NCI-H748 treated with DMSO at 0.1 percent for 48 hours (cell line): Measurements from ENCODE around the gene HOXB8.

Experiments used
- DNase-seq: peaks from one replicate; lab custom pipeline; 2025; lab: John Stamatoyannopoulos, UW

HOXB8 gene

DNA sequence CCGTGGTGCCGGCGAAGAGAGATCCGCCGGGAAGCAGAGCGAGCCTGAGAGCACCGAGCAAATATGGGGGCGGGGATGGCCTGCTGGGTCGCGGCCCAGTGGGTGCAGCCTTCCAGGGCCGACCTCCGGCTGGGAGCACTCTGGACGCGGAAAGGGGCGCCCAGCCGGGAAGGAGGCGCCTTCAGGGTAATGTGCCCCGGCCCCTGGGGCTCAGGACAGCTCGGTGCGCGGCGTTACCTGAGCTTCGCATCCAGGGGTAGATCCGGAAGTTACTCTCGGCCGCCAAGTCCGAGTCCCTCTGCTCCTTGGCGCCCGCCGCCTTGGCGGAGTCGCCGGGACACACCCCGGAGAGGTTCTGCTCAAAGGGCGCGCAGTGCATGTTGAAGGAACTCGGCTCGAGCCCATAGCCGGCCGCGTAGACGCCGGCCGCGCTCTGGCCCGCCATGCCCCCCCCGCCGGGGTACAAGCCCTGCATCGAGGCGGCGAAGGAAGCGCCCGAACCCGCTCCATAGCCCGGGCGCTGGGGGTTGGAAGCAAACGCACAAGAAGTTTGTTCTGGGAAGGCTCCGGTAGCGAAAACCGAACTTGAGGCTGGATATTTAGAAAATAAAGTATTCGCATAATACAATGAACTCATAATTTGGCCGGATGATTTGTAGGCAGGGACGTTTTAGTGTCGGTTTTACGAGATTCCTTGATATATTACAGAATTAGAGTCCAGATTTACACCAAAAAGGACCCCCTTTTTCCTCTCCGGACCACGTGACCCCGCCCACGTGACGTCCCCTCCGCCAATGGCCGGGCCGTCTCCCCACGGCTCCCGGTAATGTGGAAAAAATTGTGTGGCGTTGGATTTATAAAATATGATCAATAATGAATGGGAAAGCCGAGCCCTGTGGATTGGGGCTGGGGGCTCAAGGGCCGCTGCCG is 4.5 kb downstream of the HOXB8 start, which contains the start of gene HOXB7:
TSS of gene HOXB7 (minus strand) at position 736 of the 930 bp plus-strand sequence. CDS start at position 637, 99 bp downstream.
- peak; percentile 53 for DNase-seq

DNA sequence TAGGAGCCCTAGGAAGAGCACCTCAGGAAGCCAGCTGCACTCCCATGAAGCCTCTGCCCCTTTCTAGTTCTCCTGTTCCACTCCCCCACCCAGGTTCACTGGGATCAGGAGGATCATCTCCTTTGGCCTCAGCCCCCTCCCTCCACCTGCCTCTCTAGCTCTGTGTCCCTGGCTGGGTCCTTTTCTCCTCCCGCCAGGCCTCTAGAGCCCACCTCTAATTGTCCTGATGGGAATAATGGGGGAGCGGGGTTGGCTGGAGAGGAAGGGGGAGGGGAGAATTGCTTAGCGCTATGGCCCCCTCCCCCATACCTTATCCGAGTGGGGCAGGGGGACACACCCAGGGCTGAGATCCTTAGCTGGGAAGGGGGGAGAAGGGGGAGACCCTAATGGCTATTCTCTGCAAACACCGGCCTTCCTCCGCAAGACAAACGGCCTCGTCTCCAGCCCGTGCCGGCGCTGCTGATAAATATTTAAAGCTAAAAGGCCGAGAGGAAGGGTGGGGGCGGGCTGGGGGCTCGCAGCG is 5.3 kb downstream of the HOXB8 start:
- no peak for DNase-seq

DNA sequence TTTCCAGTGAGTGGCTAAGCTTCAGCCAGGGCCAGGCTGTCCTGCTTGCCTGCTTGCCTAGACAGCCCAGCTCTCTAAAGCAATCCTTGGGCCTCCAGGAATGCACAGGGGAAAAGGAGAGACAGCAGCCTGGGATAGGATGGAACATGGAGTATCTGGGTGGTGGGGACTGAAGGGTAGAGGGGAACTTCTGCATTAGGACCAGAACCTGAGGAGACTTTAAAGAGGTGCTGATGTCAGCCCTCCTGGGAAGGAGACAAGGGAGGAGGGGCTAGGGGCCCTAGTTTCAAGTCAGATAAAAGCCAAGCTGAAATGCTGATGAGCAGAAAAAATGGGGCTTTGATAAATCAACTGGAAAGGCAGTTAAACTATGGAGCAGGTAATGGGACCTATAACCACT is 6.1 kb downstream of the HOXB8 start:
- DNase-seq: no peak

DNA sequence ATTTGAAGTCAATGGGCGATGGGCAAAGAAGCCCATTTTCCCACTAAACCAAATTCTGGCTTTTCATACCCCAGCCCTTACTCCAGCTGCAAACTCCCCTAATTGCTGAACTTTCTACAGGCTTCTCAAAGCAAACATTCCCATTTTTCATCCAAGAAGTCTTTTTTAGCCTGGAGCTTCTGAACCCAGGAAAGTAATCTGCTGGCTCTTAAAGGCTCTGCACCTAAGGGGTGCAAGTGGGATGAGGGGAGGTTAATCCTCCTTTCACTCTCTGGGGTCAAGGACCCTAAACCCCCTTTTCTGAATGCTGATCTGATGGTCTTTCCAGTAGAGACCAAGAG is 6.6 kb downstream of the HOXB8 start:
- DNase-seq: no peak

DNA sequence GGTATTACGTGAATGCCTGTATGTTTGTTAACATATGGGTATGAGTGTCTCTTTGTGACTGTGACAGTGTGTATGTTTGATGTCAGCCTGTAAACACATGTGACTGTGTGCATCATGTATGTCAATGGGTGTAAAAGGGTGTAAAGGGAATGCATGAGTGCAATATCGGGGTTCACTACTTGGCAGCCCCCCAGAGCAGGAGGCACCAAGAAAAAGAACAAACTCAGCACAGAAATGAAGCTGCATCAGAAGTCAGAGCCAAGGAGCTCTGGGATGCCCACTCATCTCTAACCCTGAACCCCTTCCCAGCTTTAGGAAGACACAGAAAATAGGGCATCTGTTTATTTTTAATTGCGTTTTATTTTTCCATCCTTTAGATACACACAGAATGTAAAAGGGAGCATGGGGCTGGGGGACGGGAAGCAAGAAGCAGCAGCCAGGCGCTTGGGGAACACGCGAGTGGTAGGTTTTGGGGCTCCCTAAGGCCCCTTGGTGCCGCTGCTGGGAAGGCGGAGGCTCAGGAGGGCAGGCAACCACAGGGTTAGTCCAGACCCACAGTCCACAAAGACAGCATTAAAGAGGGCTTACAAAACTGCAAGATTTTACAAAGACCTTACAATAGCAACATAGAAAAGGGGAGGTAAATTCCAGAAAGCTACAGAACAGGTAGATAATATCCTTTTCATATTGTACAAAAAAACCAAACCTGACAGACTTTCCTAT is 8.0 kb downstream of the HOXB8 start:
- no peak for DNase-seq

DNA sequence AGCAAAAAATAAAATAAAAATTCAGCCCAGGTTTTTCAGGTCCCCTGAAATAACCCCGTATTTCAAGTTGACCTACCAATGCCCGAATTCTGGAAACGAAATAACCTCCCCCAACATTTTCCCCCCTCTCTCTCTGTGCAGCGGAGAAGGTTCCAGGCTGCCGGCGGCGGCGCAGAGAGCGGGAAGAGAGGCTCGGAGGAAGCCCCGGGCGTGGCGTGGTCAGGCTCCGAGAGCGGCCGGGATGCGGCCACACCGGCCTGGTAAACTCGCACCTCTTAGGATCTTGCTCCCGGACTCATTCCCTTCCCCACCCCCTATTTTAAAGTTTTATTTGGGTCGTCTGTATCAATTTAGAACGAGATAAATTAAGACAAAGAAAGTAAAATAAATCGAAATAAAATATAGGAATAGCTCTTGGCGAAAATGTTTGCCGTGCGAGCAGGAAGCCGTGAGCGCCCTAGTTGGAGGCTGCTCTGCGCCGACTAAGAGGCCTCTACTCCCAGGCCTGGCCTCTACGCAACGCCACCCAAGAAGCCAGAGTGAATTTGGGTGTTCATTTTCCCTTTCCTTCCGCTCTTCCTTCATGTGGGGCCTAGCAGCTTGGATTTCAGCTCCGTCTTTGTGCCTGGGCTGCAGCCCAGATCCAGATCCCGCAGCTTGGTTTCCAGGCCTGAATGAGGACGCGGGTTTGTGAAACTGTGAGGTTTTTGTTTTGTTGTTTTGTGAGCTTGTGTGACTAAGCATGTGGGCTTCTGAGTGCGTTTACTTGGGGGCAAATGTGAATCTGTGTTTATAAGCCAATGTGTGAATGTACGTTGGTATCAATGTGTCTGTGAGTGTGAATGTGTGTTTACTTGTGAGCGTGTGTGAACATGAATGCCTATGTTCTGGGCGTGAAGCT is 8.9 kb downstream of the HOXB8 start:
- DNase-seq: no peak

DNA sequence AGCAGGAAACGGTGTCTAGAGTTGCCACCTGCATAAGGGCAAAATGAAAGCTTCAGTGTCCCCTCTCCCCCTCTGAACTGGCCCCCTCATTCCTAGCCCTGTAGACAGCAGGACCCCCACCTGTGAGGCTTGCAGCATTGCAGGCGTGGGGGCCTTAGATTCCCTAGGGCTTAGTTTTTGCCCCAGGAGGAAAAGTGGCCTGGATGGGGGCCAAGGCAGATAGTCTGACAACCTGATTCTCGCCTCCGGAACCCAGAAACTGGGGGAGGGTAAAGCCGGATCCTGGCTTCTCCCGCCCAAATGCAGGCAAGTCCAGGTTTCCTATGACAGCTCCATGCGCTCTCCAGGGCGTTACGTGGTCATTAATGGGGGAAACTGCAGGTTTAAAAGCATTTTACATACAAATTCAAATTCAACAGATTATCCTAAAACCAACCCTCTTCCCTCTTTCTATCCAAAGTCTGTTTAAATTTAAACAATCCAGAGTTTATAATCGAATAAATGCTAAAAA is 9.6 kb downstream of the HOXB8 start:
- DNase-seq: no peak

DNA sequence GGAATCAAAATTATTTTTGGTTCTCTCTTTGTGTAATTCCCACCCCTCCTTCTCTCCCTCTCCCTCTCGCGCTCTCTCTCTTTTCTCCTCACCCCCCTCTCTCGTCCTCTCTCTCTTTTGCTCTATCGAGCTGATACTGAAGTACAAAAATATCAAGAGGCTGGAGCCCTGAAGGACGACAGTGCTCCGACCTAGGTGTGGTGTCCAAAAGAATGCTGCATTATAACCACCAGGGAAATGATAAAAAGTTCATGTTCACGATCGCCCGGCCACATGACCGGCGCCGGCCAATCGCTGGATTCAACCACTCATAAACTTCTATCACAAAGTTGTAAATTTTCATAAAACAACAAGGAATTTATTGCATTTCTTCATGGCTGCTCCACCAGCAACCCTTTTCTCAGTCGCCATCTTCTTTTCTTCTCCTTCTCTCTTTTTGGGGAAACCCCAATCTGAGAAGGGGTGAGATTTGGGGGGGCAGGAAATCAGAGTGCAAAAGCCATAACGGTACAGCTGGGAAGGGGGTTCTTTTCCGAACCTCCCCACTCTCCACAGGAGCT is 10.2 kb downstream of the HOXB8 start, which contains the start of gene HOXB6:
TSS of gene HOXB6 (minus strand) at position 217 of the 560 bp plus-strand sequence. CDS start 6,836 bp downstream, outside the sequence.
- DNase-seq: no peak

DNA sequence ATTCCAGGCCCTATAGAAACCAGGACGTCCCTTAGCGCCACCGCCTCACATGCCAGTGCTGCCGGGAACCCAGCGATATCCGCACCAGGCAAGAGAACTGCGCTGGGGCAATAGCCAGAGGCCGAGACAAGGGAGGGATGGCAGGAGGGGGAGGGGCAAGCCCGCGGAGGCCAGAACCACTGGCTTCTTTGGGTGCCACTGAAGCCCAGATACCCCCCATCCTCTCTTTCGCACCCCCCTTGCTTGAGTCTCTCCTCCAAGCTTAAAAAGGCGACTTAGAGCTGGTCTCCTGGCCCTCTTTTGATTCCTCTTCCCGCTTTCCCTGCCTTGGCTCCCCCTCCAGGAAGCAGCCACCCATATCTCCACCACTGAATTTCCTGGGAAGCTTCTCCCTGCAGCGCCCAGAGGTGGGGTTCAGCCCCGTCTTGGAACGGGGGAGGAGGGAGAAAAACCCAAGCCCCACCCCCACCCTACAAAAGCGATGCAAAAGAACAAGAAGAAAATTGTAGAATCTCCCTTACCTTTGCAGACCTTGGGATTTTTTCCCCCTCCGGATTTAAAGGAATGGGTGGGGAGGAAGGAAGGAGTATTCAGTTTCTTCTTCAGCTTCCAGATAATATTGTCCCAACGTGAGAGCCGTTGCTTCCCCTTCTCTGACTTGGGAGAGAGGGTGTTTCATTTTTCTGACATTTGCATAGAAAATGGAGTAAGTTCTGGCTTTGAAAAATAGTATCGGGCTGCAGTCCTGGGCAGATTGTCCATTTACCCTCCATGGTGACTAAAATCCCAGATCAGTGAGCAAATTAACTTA is 10.9 kb downstream of the HOXB8 start:
- DNase-seq: no peak

DNA sequence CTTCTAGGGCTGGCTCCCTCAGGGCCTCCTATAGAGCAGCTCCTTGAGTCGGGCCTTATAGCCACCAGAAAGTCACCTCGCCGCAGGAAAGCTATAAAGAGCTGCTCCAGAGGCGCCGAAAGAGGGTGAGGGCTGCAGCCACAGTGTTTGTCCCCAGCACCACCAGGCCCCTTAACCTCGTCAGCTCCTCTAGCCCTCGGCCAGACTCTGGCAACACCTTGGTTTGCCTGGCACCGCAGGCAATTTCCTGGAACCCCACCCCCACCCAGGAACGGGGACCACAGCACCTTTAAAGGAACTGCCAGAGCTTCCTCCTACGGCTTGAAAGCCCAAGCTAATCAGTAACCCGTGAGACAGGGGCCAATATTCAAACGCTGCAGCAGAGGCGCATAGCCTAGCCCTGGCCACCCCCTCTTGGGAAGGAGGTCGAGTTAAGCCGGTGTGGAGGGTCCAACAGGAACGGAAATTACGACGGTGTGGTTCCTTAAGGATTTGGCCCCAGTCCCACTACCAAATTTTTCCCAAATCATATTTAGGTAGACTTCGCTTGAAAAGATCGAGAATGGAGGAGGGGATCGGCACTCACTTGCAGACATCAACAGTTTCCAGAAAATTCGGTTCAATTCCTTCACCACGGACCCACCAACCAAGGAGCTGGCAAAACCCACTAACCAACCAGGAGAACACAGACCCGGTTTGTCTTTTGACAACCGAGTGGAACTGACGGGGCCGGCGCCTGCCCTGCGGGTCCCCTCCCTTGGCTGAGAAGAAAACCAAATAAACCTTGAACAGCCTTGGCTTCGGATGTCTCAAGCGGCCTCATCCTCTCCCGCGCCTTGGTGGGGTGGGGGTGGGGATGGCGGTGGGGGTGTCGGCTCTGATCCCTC is 13.3 kb downstream of the HOXB8 start:
- DNase-seq: no peak

DNA sequence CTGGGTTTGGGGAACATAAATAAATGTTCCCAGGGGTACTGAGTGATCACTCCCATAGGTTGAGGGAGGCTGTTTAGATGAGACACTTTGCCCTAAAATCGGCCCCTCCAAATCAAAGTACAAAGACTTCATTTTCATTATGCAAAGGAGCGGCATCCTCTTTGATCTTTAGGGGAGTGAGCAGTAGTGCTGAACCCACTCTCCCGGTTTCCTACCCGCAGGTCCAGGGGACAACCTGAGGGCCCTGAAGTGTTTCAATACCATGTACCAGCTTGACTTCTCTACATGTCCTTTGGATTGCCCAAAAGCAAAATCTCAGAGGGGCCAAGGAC is 13.9 kb downstream of the HOXB8 start:
- DNase-seq: no peak

DNA sequence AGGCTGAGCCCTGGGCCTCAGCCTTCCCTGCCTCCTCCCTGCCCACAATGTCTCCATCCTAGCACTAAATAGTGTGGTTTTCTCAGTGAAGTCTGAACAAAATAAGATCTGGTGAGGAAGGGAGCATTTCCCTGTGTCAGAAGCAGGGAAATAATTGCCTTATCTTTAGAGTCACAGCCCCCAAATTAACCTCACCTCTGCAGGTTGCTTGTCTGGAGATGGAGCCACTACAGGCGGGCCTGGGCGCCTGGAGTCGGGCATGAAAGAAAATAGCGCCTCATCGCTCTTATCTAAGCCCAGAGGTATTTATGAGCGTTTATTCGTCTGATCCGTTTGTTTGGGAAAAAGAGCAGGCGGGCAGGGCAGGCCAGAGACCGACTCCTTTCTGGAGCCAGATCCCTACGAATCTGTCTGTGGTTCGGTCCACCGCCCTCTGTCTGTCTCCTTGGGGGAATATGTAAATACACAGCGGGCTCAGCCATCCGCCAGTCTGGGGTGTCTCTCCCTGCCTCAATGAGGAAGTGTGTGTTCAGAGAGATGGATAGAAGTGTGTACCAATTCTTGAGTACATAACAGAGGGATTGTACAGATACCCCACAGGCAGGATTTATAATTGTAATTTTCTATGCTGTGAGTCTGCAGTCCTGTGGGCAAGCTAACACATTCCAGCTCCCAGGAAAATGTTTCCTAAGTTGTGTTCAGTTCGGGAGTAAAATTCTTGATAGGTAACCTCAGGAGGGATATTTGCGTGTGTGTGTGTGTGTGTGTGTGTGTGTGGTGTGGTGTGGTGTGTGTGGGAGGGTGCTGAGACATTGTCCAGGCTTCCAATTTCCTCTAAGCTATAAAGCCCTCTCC is 14.6 kb downstream of the HOXB8 start:
- no peak for DNase-seq

DNA sequence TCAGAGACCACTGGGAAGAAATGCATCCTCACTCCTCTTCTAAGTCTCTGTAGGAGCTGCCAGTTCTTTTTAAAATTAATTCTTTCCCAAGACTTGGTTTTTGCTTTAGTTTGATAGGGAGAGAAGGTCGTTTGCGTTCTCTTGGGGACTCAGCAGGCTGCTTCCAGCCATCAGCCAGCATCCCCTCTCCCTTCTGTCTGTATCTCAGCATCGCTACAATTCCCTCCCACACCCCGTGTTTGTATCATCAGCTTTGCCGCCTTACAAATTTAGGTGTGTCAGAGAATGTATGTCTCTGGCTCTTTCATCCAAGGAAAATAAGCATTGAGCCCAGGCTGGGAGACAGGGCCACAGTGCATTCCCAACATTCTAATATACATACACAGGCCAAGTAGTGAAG is 15.7 kb downstream of the HOXB8 start:
- DNase-seq: no peak

DNA sequence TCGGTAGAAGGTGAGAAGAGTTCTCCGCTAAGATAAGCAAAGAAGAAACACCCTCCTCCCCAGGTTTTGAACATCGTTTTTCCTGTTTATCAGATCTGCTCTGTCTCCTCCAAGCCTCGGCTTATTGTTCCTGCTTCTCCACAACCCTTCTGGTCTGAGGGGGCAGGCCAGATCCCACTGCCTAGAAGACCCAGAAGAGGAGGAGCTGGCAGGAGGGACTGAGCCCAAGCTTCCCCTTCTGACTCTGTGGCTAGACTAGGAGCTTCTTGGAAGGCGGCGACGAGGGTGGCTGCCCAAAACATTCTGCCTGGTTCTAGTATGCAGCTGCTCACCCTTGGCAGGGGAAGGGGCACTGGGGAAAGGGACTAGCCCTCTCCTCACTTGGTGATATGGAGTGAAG is 16.4 kb downstream of the HOXB8 start:
- DNase-seq: no peak

DNA sequence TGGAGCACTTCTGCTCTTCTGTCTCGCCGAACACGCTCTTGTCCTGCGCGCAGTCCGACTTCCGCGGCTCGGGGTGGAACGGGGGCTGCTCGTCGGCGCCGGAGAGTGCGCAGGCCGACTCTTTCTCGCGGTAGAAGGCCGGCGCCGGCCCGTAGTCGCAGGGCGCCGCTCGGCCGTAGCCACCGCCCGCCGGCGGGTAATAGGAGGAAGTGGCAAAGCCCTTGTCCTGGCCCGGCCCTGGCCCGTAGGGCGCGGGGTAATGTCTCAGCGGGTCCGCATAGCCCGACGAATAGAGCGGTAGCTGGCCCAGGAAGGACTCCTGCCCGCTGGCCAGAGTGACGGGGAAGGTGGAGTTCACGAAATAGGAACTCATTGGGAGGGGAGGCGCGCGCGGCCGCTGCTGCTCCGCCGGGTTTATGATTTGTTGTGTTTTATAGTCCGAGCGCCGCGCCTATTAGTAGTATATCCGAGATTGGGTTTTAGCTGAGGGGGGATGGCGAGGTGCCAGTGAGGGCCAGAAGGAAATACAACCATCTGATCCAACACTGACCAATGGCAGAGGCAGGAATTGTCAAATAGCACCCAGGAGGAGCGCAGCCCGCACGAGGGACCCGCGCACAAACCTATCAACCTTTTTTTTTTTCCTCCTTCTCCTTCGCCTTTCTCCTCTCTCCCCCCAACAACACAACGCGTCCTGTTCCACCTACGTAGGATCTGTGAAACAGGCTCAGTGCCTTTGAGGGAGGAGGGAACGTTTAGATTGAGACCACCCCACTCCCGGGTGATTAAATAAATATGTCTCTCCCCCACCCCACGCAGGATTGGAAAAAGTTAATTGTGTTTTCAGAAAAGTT is 17.1 kb downstream of the HOXB8 start:
- DNase-seq: peak; percentile 25

DNA sequence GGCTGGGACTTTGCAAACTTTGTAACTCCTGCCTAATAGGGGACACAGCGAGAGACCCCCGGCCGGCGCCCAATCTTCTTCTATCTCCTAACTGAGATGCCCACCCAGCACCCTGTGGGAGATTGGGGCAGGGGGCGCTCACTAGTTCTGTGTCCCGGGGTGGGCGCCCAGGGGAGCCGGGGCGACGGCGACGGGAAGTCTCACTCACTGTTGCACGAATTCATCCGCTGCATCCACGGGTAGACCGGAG is 17.6 kb downstream of the HOXB8 start:
- DNase-seq: no peak

DNA sequence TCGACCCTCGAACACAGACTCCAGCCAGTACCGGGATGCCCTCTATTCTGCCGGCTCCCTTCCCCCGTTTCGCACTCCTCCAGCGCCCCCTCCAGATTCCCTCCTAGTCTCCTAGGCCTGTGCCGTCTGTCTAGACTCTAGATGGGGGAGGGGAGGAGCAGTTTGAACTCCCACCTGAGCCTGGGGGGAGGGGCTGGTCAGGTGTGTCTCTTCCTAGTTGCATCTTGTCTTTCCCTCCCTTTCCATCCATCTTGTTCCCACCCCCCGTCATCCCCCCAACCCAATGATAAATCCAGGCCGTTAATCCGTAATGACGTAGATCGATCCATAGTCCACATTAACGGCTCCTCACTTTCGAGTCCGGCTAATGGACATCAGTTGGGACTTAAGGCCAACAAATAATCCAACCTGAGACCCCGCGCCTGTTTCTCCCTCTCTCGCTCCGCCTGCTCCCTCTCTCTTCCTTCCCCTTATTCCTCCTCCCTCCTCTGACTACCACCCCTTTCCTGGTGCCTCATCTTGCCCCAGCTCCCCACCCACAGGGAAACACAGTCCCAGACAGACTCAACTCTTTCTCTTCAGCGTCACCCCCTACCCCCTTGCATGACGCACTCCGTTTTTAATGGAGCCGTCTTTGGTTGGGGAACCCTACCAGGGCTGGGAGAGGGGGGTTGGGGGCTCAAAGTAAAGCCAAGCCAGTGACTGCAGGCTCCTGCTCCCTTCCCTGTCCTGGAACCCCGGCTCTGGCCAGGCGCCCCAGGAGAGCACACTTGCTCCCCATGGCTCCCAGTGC is 18.2 kb downstream of the HOXB8 start:
- DNase-seq: no peak
